T-helper 1 cell (primary cell): ENCODE measurements around the gene ARHGAP24.

ENCODE experiments used
- DNase-seq, 5 donors: peaks; one replicate each; pipeline ENCODE4 v3.0.0-alpha.2; 2012 to 2020

ARHGAP24 gene

DNA sequence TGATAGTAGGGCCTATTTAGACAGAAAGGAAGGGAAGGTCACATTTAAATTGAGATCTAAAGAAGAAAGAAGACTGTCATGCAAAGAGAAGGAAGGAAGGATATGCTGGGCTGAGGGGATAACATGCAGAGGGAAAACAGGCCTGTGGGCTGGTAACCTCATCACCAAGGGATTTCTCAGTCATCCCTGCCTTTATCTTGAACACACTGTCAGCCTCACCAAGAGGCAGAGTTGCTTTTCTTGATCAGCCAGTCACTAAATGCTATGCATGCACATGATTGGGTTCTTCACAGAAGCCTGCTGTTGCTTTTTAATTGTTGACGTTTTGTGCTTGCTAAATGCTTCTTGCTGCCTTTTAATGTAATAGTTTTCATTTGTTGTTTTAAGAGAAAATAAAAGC, 113.0 kb downstream of the ARHGAP24 start:
- DNase-seq = no peak

DNA sequence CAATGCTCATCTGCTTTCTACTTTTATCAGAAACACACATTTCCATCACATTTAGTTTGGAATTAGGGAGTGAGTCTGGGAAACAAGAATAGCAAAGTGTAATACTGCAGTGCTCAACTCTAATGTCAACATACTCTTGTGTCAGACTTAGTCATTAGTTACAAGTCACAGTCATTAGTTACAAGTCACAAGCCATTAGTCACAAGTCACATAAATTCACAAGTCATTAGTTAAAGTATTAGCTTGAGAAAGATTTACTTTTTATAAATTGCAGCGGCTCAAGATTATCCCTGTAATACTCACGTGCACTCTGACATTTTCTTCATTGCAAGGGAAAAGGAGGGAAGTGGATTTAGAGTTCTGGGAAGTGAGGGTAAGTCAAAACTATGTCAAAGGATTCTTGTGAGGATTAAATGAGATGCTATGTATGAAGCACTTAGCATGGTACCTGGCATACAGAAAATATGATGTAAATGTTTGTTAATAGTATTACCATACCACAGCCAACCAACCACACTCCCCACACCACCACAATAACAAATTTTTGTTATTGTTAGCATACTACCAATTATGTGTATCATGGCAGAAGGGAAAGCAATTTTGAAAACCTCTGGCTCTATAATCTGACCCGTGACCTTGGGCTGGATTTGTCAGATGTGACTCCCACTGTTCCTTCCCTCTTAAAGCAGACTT, 116.6 kb downstream of the ARHGAP24 start:
- no peak for DNase-seq

DNA sequence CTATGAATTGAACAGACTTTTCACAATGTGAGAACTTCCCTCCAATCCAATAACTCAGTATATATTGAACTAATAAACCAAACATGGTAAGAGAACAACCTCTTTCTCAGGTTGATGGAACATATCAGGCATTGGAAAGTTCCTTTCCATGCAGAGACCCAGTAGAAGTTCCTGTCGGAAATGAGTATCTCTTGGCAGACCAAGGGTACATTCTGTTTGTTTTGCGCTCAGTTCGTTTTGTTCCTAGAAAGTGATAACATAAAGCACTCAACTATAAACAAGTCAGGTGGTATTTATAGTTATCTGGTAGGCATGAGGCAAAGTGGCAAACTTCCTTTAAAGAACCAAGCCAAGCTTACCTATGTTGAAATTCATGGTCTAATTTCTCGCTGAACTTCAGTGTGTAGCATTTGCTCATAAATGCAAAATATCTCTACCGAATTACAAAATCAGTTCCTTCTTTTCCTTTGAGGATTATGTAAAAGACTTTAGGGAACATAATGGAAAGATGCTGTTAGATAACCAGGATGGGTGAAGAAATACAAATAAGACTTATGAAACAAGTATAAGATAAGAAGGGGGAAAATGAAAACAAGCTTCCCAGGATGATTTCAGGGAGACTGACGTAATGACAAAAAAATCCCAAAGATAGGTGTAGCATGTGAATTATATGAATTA, 120.3 kb downstream of the ARHGAP24 start:
- DNase-seq = no peak

DNA sequence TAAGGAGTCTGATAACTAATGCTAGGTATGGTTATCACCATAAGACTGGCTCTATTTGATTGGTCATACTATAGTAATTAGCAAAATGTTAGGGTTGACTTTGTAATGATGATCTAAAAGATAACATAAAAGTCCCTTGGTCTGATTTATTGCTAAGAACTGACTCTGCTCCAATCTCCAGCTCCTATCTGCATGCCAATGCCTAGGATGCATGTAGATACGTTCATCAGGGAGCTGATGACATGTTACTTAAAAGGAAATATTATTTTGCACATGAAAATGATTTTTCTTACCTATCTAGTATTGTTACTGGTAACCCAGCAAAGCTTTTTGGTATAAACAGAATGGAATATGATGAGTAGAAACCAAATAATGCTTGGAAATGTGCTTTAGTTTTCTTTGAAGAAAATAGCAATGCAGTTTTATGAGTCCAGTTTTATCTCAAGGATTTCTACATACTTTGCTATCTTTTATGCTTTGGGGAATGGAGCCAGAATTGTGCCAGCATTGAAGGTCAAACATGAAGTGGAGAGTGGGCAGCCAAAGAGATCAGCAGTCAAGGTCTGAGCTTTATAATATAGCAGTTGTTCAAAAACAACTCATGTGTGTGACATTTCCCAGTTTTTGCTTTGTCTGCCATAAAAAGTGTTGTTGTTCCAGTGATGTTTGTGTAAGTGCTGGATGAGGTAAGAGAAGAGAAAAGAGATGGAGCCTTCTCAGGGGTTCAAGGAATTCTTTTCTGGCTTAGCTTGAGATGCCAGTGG, 121.0 kb downstream of the ARHGAP24 start:
- DNase-seq = no peak

DNA sequence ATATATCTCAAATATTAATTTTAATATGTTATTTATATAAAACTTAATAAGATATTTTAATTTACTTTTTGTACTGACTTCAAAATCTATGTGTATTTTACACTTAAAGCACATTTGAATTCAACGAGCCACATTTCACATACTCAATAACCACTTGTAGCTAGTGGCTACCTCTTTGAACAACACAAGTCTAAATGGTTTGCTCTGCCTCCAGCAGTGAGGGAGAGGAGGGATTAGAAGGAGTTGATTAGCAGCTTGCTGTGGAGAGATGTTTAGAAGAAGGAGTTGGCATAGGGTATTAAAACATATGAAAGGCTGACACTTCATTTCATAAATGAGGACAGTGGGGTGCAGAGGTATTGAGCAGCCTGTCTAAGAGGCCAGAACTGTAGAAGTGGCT, 124.0 kb downstream of the ARHGAP24 start:
- DNase-seq = no peak

DNA sequence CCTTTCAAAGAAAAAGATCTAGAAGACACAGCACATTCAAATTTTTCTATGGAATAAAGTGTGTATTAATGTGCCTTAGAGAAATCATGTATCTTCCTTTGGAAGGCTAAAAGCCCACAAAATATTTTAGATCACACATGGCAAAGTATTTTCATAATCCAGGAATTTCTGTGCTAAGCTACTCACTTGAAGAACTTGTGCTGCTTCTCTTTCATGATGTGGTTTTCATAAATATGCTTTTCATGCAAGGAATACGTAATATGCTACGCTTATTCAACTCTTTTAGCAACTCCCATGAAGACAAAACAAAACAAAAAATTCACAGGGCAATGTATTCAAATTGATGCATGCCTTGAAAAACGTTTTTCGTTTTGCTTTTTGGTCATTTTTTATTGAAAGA, 125.6 kb downstream of the ARHGAP24 start:
- DNase-seq = no peak

DNA sequence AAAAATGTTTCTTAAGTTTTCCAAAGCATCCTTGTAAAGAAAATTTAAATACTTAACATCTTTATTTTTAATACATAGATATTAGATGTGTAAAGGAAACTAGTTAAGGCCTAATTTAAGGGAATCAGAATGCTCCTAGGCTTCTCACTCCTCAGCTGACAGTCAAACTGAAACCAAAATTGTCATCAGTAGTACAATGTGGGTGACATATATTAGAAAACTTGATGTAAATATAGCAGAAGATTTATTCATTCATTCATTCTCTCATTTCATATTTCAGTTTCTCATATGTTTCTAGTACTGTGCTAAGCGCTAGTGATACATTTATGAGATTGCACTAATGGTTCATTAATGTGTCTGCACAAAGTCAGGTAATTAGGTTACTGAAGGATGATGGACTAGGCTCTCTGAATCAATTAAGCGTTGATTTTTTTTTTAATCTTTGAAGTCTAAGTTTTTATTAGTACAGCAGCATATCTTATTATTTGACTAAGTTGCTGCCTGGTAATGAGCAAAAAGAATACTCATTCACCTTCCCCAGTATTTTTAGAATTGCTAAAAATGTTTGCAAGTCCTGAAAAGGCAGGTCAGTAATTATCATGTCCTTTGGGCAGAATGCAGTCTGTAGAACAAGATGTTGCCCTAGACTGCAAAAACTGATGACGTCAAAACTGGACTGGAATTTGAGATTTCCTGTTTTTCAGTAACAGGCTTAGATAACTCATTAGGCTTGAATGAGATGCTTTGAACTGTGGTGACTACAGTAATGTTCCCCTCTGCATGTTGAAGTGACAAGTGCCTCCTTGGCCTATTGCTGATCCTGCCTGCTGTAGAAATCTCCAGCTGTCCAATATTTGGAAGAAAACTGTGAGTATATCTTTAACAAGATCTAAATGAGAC, 128.7 kb downstream of the ARHGAP24 start:
- no peak for DNase-seq

DNA sequence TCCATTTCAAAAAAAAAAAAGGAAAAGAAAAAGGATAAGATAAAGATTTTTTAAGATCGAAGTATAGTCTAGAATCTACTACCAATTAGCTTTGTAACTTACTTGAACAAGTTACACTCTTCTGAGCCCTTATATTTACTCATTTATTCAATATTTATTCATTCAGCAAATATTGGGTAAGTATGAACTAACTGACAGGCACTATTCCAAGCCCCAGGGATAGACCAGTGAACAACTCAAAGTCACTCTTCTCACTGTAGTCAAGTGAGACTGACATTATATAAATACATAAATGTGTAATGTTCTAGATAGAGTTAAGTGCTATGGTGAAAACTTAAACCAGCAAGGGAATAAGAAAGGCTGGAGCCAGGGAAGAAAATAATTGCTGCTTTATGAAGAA, 131.6 kb downstream of the ARHGAP24 start:
- no peak for DNase-seq

DNA sequence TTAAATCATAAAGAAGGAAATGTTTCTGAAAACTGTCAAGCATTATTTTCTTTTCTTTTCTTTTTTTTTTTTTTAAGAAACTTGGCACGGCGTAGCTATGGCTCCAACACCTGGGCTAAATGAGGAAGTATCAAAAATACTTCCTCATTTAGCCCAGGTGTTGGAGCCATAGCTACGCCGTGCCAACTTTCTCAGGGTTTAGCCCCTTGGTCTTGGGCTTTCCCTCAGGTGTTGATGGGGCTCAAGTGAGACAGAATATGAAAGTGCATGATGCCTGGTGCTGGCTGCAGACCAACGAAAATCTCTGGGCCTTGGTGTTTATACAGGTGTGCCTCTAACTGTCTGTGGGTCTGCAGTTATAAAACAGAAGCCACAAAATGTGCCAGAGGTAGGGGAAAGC, 132.7 kb downstream of the ARHGAP24 start:
- DNase-seq = no peak

DNA sequence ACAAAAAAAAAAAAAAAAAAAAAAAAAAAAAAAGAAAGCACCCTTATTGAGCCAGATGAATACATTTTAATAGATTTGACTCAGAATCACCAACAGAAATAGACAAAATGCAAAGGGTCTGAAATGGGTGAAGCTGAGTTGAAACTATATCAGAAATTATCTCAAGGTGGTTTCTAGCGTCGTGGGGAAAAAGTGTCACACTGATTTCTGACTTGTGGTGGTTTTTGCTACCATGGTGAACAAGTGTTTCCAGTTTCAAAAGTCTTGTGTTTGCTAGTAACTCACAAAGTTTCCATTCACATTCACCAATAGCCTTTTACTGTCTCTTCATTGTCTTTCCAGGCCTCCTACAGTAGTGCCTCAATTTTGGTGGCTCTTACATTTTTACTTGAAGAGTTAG, 135.5 kb downstream of the ARHGAP24 start:
- no peak for DNase-seq

DNA sequence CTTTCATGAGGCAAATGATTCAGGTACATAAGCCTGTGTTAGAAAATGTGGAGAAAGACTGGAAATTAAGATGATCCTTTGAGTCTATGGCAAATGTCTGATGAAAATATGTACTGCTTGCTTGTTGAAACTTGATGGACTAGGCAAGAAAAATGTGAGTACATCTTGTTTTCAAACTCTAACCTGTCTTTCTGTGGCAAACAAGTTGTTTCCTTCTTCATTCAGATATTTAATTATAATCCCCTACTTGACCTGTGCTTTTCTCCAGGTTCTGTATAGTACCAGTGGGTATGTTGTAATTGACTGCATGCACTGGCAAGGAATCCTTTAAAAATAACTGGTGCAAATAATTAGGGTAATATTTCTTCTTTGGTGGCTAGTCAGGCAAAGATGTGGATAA, 136.7 kb downstream of the ARHGAP24 start:
- no peak for DNase-seq

DNA sequence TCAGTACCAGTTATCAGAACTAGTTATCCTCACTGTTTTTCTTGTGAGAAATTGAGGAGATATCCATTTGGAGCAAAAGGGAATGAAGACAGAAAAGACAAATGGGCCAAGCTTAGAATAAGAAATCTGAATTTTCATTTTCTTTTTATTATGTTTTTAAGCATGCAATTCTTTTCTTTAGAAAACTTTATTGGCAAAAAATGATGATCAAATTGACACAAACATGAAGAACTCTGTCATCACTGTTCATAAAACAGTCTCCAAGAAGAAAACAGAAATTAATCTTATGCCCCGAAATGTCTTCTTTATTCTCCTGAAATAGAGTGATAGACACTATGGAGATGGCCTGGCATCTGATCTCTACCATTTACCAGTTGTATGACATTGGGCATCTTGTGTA, 139.0 kb downstream of the ARHGAP24 start:
- DNase-seq = no peak

DNA sequence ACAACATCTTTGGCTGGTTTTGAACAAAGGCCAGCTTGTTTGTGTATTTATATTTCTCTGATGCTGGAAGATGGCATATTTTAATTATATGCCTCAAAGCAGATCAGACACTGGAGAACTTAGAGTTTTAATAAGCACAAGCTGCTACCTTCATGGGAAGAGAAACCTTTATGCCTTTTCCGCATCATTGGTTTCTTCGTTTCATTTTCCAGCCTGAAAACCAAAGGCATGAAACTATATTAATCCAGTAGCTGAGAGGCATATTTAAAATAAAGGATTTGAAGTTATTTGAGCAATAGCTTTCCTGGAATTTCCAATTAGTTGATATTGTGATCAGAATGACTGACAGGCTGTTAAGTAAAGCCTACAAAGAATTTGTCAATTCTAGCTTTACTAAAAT, 141.0 kb downstream of the ARHGAP24 start:
- no peak for DNase-seq

DNA sequence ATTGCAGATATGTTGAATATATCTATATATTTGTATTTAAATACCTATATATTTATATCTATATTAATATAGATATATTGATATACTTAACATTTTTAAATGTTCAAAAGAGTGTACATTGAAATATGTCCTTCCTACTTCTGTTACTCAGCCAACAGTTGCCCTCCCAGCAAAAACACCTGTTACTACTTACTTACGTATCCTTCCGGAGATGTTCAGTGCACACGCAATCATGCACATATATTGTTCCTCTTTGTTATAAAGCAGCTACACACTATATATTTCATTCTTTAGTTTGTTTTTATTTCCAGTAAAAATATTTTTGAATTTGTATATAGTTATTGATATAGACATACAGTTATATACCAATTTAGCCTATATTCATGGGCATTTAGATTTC, 142.3 kb downstream of the ARHGAP24 start:
- DNase-seq = no peak

DNA sequence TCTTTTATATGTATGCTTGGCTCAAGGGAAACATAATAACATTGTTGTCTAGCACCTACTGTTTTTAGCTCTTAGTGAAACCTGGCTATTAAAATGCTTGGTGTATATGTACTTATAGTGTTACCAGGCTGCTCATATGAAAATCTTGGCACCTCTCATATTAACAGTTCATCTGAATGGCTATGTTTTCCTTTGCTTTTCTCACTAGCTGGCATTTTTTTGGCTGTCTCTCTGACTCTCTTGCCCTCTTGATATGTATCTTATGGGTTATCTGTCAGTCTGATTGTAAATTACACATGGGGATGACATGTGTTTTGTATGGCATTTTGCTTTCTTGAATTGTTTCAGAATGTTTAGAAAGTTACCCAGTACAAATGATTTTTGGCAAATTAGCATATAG, 158.0 kb downstream of the ARHGAP24 start:
- DNase-seq = no peak

DNA sequence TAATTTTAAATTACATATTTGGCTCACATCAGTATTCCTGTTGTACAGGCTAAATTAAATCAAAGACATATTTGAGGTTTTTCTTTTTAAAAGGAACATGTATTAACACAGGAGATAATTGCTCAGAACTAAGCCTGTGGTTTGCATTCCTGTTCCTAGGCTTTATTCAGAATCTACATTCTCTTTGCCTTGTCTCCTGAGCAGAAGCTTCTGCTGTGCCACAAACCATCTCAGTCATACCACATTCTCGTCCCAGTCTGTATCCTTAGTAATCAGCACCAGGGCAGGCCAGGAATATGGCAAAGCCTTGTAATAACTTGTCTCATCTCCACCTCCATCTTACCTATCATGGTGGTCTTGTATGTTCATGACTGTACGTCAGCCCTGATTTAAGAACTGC, 162.8 kb downstream of the ARHGAP24 start:
- DNase-seq = no peak

DNA sequence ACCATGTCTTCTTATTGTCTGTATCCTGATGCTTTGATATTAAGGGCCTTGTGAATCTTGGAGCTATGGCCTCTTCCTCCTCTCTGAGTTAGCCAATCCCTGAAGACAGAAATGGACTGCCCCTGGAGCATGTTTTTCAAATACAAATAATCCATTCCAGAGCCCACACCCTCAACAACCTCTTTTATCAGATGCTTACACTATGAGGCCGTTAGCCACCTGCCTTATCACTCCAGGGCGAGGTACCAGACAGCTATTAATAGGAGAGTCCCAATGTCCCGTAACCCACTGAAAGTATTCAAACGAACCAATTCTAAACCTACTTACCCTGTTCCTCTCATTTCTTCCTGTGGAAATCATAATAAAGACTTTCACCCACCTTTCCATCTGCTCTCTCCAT, 165.0 kb downstream of the ARHGAP24 start:
- no peak for DNase-seq

DNA sequence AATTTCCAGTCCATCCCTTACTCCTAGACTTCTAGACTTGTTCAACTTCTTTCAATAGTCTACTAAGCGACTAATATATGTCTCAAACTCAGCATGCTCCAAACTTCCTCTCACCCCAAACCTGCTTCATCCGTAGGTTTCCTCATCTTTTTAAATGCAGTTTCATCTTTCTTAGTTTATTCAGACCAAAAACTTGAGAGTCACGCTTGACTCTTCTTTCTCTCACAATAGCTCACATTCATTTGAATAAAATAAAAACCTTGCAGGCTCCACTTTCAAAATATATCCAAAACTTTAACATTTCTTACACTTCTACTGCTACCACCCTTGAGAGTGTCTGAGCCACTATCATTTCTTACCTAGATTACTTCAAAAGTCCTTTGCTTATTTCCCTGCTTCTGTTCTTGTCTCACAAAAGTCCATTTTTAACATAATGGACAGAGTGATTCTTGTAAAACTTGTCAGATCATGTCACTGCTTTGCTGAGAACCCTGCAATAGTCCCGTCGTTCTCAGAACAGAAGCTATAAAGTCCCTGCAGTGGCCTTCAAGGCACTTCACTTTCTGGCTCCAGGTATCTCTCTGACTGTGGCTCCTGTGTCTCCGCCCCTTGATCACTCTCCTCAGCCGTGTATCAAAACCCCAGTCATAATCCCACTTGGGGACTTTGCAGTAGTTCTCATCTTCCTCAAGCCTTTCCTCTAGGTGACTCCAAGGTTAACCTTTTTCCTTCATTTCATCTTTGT, 167.6 kb downstream of the ARHGAP24 start:
- DNase-seq = no peak

DNA sequence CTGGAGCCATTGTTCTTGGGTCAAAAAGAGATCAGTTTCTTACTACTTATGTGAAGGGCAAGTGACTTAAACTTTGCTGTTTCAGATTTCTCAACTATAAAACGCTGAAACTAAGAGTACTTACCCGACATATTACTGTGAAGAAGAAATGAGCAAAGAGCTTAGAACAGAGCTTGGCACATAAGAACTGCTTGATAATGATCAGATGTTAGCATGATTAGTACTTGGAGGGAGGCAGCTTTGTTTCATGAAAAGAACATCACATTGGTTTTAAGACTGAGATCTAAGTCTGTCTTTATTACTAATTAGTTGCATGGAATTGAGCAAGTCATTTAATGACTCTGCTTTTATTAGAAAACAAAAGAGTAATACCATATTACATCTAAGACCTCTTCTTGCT, 169.1 kb downstream of the ARHGAP24 start:
- no peak for DNase-seq

DNA sequence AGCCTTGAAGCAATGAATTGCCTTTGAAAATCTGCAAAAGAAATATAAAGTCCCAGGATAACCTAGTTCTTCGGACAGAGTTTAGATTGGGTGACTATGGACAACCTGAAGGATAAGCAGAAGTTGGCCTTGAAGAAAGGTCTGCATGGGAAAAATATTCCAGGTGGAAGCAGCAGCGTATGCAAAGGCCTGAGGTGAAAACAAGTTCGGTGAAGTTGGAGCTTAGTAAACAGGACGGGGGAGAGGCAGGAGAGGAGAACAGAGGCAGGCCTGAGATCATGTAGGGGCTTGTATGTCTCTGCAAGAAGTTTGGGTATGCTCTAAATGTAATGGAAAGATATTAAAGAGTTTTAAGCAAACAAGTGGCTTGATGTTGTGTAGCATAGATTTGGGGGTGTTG, 176.0 kb downstream of the ARHGAP24 start:
- no peak for DNase-seq

DNA sequence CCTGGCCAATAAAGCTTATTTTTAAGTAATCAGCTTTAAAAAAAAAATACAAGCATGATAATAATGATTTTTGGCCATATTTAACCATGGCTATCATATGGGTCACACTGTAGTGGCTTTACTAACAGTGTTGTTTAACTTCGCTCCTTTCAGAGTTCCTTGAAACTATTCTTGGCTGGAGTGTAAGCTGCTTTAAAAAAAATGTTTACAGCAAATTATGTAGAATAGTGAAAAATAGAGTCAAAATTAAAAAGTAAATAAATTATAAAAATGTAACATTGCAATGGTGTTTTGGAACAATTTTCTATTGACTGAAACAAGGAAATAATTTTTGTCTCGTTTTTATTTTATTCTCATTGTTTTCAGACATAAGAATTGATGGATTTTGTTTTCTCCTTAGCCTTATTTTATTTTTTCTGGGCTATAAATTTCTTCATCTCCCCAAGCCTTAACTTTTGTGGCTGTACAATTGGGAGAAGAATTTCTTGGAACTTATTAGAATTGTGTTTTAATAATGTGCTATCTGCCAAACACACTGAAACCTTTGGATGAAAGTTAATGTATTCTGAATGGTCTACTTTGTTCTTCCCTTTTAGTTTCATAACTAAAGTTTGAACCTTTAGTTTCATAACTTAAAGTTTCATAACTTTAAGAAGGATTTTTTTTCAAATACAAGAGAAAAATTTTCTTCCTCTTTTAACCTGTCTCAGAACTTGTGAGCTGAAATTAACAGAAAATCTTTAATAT, 182.0 kb downstream of the ARHGAP24 start:
- no peak for DNase-seq
